CD4-positive, alpha-beta T cell (primary cell): ENCODE data around the gene FMNL2. TPM values are rescaled to one million over a fixed set of nuclear protein-coding genes. Genes with fewer than 3 reads are reported as not detected.

ENCODE experiments used
- ATAC-seq: fragments of 200-7000 bp; cut with Tn5 transposase; one replicate; pipeline ENCODE4 v1.10.0; 2022; ENCODE audit warnings: mild to moderate bottlenecking; ENCODE audit not compliant: poor library complexity
- CTCF ChIA-PET: fragments of 350-600 bp; sonication (Branson Sonifier 250); formaldehyde crosslinking; loops from one replicate; lab custom pipeline; 2021; ENCODE audit warnings: antibody characterized with exemption, inconsistent platforms; lab: Charles Lee
- POLR2A ChIA-PET: fragments of 350-600 bp; sonication (Branson Sonifier 250); formaldehyde crosslinking; loops from one replicate; lab custom pipeline; 2021; ENCODE audit warnings: antibody characterized with exemption, inconsistent platforms; lab: Charles Lee
- DNase-seq, 14 experiments: peaks; one replicate each; pipeline ENCODE4 v3.0.0-alpha.2; 2013 to 2020; ENCODE audit warnings: mixed read lengths in 2 of 14
- H3K27ac ChIP-seq, 2 donors: one replicate each; pipeline versions ENCODE4 v1.5.1 to v1.7.0; 2013; ENCODE audit warnings: low read length in 2 of 2, low read depth in 1 of 2, mild to moderate bottlenecking in 1 of 2
- H3K27me3 ChIP-seq, 2 experiments: 1 replicate in 1 of 2; 2 replicates in 1 of 2; pipeline versions ENCODE4 v1.6.1 to v1.7.0; 2013; ENCODE audit warnings: low read length in 2 of 2, control low read depth in 1 of 2, mild to moderate bottlenecking in 1 of 2, moderate library complexity in 1 of 2; ENCODE audit not compliant: insufficient read depth in 2 of 2, control insufficient read depth in 1 of 2
- H3K36me3 ChIP-seq: one replicate; pipeline ENCODE4 v1.6.1; 2013; ENCODE audit warnings: low read length, control low read depth; ENCODE audit not compliant: insufficient read depth
- H3K4me1 ChIP-seq: one replicate; pipeline ENCODE4 v1.6.1; 2013; ENCODE audit warnings: low read length, control low read depth; ENCODE audit not compliant: insufficient read depth
- H3K4me3 ChIP-seq: one replicate; pipeline ENCODE4 v1.5.1; 2013; ENCODE audit warnings: mild to moderate bottlenecking, low read length, moderate library complexity
- H3K9me3 ChIP-seq, 2 experiments: 1 replicate in 1 of 2; 2 replicates in 1 of 2; pipeline versions ENCODE4 v1.6.1 to v1.7.0; 2013; ENCODE audit warnings: low read length in 2 of 2, mild to moderate bottlenecking in 2 of 2, control low read depth in 1 of 2, moderate library complexity in 1 of 2; ENCODE audit not compliant: control insufficient read depth in 1 of 2, insufficient read depth in 1 of 2
- H3K27ac Mint-ChIP-seq: one replicate; pipeline ENCODE4 v1.8.0; 2020; ENCODE audit warnings: mixed read lengths
- H3K27me3 Mint-ChIP-seq: one replicate; pipeline ENCODE4 v1.8.0; 2021; ENCODE audit warnings: mixed read lengths
- H3K36me3 Mint-ChIP-seq: one replicate; pipeline ENCODE4 v1.8.0; 2021; ENCODE audit warnings: low read depth, mixed read lengths
- H3K4me1 Mint-ChIP-seq: one replicate; pipeline ENCODE4 v1.8.0; 2021; ENCODE audit warnings: low read depth, mixed read lengths
- H3K4me3 Mint-ChIP-seq: one replicate; pipeline ENCODE4 v1.8.0; 2020; ENCODE audit warnings: mild to moderate bottlenecking, mixed read lengths
- H3K9me3 Mint-ChIP-seq: one replicate; pipeline ENCODE4 v1.8.0; 2020; ENCODE audit warnings: mixed read lengths
- intact Hi-C, 2 experiments: fragments of 100-400 bp; cut with DNase I in 1 of 2; cut with micrococcal nuclease in 1 of 2; formaldehyde crosslinking; loops; one replicate each; pipeline versions ENCODE4 v1.15.1 to v1.9.0; 2023 to 2025; cut with DNase I, micrococcal nuclease
- total RNA-seq, 174 experiments: library from RNA in 2 of 174; stranded (reverse) in 2 of 174; gene quantifications; one replicate each; pipeline ENCODE4 v1.2.3 and lab custom pipeline; 2021 to 2026
- TF ChIP-seq, protein P1 (sequence below): fragments of 200-600 bp; IDR thresholded peaks from one replicate; pipeline ENCODE4 v1.8.0; 2022; ENCODE audit warnings: antibody characterized with exemption, mild to moderate bottlenecking

The FMNL2 gene
- total RNA-seq, 2 experiments from 2014 or later = 0.30 to 0.31 TPM

DNA sequence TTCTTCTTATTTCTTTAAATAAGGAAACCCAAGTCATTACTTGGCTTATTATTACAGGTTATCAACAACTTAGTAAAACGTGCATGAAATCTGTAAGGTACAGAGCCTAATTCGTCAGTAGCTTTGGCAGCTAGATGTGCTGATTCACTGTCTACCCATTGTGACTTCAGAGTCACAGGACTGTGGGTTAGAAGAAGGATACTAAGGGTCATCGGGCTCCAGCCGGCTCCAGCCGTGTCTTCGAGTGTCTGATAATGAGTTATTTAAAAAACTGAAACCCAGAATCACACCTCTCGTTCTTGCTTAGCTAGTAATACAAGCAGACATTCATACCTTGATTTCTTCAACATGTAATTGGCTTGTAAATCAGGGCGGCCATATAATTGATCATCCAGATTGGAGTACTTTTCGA, 170.5 kb downstream of the FMNL2 start:
- ChIA-PET CTCF (no interaction called here), POLR2A (no interaction called here)
- H3K4me1 Mint-ChIP-seq = no peaks in the 10 kb centered on the region
- no peak for ATAC-seq
- intact Hi-C loops = no loop called here
- no peak overlapping the region for H3K27ac ChIP-seq
- no peak for DNase-seq
- H3K9me3 ChIP-seq = peaks cover 0 to 4% of the 10 kb centered on the region in 2 experiments
- no peaks in the 10 kb centered on the region for H3K27me3 ChIP-seq
- H3K4me3 Mint-ChIP-seq = no peak overlapping the region
- H3K36me3 ChIP-seq = no peaks in the 10 kb centered on the region
- no peak overlapping the region for H3K27ac Mint-ChIP-seq
- TF ChIP-seq, protein P1, sequence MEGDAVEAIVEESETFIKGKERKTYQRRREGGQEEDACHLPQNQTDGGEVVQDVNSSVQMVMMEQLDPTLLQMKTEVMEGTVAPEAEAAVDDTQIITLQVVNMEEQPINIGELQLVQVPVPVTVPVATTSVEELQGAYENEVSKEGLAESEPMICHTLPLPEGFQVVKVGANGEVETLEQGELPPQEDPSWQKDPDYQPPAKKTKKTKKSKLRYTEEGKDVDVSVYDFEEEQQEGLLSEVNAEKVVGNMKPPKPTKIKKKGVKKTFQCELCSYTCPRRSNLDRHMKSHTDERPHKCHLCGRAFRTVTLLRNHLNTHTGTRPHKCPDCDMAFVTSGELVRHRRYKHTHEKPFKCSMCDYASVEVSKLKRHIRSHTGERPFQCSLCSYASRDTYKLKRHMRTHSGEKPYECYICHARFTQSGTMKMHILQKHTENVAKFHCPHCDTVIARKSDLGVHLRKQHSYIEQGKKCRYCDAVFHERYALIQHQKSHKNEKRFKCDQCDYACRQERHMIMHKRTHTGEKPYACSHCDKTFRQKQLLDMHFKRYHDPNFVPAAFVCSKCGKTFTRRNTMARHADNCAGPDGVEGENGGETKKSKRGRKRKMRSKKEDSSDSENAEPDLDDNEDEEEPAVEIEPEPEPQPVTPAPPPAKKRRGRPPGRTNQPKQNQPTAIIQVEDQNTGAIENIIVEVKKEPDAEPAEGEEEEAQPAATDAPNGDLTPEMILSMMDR = no peak
- no peaks in the 10 kb centered on the region for H3K4me1 ChIP-seq
- no peaks in the 10 kb centered on the region for H3K36me3 Mint-ChIP-seq
- no peaks in the 10 kb centered on the region for H3K9me3 Mint-ChIP-seq
- no peak overlapping the region for H3K4me3 ChIP-seq
- no peaks in the 10 kb centered on the region for H3K27me3 Mint-ChIP-seq

DNA sequence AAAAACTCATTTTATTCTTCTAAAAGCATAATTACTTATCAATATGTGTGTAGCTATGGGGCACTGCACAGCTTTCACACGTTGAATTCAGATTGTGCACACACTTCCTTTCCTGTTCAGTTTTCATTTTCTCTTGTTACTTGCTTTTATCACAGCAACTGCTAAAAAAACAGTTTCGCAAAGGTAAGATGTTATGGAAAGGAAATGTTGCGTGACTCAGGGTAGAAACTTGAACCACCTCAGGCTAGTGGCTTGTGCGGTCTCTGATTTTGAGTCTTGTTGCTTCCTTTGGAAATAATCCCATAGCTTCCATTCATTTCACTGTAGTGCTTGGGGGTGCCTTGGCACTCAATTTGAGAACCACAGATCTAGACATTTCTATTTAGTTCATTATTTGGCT, 171.9 kb downstream of the FMNL2 start:
- no peak for DNase-seq
- Histone ChIP-seq H3K27ac (no peak overlapping the region), H3K27me3 (no peaks in the 10 kb centered on the region), H3K4me3 (no peak overlapping the region), H3K9me3 (peaks cover 0 to 4% of the 10 kb centered on the region in 2 experiments), H3K4me1 (no peaks in the 10 kb centered on the region), H3K36me3 (no peaks in the 10 kb centered on the region)
- no peak for ATAC-seq
- Mint-ChIP-seq H3K27ac (no peak overlapping the region), H3K9me3 (no peaks in the 10 kb centered on the region), H3K27me3 (no peaks in the 10 kb centered on the region), H3K36me3 (no peaks in the 10 kb centered on the region), H3K4me3 (no peak overlapping the region), H3K4me1 (no peaks in the 10 kb centered on the region)
- ChIA-PET POLR2A (no interaction called here), CTCF (no interaction called here)
- intact Hi-C loops = no loop called here
- TF ChIP-seq, protein P1 = no peak

DNA sequence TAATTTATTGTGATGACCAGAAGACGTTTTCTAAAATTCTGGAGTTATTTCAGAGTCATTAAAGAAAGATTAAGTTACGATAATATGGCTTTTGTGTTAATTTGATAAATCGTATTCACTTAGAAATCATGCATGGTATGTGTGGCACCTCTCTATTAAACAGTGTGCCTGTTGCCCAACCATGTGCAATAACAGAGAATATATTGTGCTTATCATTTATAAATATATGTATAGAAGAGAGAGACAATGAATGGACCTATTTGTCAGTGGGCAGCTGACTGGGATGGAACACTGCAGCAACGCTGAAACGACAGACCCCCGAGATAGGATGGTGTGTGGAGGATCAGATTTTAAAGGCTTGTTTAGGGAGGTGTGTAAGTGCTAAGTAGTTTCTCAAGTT, 172.9 kb downstream of the FMNL2 start:
- no peak for ATAC-seq
- Histone ChIP-seq H3K27me3 (no peaks in the 10 kb centered on the region), H3K9me3 (peaks cover 0 to 4% of the 10 kb centered on the region in 2 experiments), H3K36me3 (no peaks in the 10 kb centered on the region), H3K27ac (no peak overlapping the region), H3K4me1 (no peaks in the 10 kb centered on the region), H3K4me3 (no peak overlapping the region)
- Mint-ChIP-seq H3K36me3 (no peaks in the 10 kb centered on the region), H3K4me1 (no peaks in the 10 kb centered on the region), H3K9me3 (no peaks in the 10 kb centered on the region), H3K4me3 (no peak overlapping the region), H3K27me3 (no peaks in the 10 kb centered on the region), H3K27ac (no peak overlapping the region)
- intact Hi-C loops = no loop called here
- POLR2A ChIA-PET = no interaction called here
- TF ChIP-seq, protein P1 = no peak
- CTCF ChIA-PET = no interaction called here
- no peak for DNase-seq
